Endothelial cell of umbilical vein (primary cell): ENCODE results near the gene POFUT2. TPM values are rescaled to one million over a fixed set of nuclear protein-coding genes. Genes with fewer than 3 reads are reported as not detected.

Experiments
- BruUV-seq: library from RNA; stranded (reverse); fragments of 400-500 nt; replicated peaks from 2 replicates; lab custom pipeline; 2021; lab: Mats Ljungman, UMichigan
- CTCF ChIA-PET: fragments of 300-600, 350-600 bp; sonication (Branson Sonifier 250); formaldehyde crosslinking; loops from one replicate; lab custom pipeline; 2021; ENCODE audit warnings: antibody characterized with exemption, inconsistent platforms; lab: Charles Lee
- POLR2A ChIA-PET: fragments of 300-600, 350-600 bp; sonication (Branson Sonifier 250); formaldehyde crosslinking; loops from one replicate; lab custom pipeline; 2021; ENCODE audit warnings: antibody characterized with exemption, inconsistent platforms; lab: Charles Lee
- DNase-seq: peaks from one replicate; pipeline ENCODE4 v3.0.0-alpha.2; 2011; ENCODE audit warnings: low read depth, low spot score
- FAIRE-seq: peaks from 2 replicates; lab custom pipeline; 2011; peaks lifted over from hg19 to GRCh38; lab: Jason Lieb, UNC
- H2AFZ ChIP-seq: 2 replicates; pipeline ENCODE4 v1.6.0; 2012; ENCODE audit warnings: low read depth, low read length, control low read depth, inconsistent platforms
- H3K27ac ChIP-seq: 2 replicates; pipeline ENCODE4 v1.5.1; 2011; ENCODE audit warnings: low read depth, mild to moderate bottlenecking, control low read depth, low read length, moderate library complexity; ENCODE audit not compliant: insufficient read depth
- H3K27me3 ChIP-seq, 2 experiments: 2 replicates each; pipeline versions ENCODE4 v1.6.0 to v1.6.1; 2011; ENCODE audit warnings: low read length in 2 of 2, mixed read lengths in 1 of 2; ENCODE audit not compliant: control insufficient read depth in 2 of 2, insufficient read depth in 2 of 2
- H3K36me3 ChIP-seq, 2 experiments: 2 replicates in 1 of 2; 3 replicates in 1 of 2; pipeline ENCODE4 v1.5.1; 2011; ENCODE audit warnings: low read length in 2 of 2, mild to moderate bottlenecking in 1 of 2, moderate library complexity in 1 of 2; ENCODE audit not compliant: control insufficient read depth in 2 of 2, insufficient read depth in 2 of 2; ENCODE audit errors: extremely low read depth in 1 of 2
- H3K4me1 ChIP-seq: 3 replicates; pipeline ENCODE4 v1.5.1; 2011; ENCODE audit warnings: mild to moderate bottlenecking, low read length; ENCODE audit not compliant: control insufficient read depth, insufficient read depth; ENCODE audit errors: extremely low read depth
- H3K4me2 ChIP-seq: 2 replicates; pipeline ENCODE4 v1.6.1; 2011; ENCODE audit warnings: low read length, control low read depth, mixed read lengths; ENCODE audit not compliant: insufficient read depth
- H3K4me3 ChIP-seq, 3 experiments: fragments of 200-600 bp in 1 of 3; sonication (generic), shearing (Covaris generic) in 1 of 3; replicated peaks in 1 of 3; 2 replicates each; pipeline ENCODE4 v1.5.1; 2011 to 2016; ENCODE audit warnings: control low read depth in 3 of 3, low read length in 3 of 3, mild to moderate bottlenecking in 2 of 3, inconsistent platforms in 1 of 3, low read depth in 1 of 3, moderate library complexity in 1 of 3; ENCODE audit not compliant: insufficient read depth in 1 of 3
- H3K79me2 ChIP-seq: 2 replicates; pipeline ENCODE4 v1.6.0; 2012; ENCODE audit warnings: low read length, inconsistent platforms; ENCODE audit not compliant: control insufficient read depth, insufficient read depth
- H3K9ac ChIP-seq: replicated peaks from 2 replicates; pipeline ENCODE3; 2011; ENCODE audit warnings: low read length, control low read depth; ENCODE audit not compliant: insufficient read depth; ENCODE audit errors: extremely low read depth
- H3K9me1 ChIP-seq: replicated peaks from 3 replicates; pipeline ENCODE4 v1.6.0; 2011; ENCODE audit warnings: mild to moderate bottlenecking, low read length; ENCODE audit not compliant: control insufficient read depth, insufficient read depth; ENCODE audit errors: extremely low read depth
- H3K9me3 ChIP-seq: replicated peaks from 2 replicates; pipeline ENCODE4 v1.5.1; 2012; ENCODE audit warnings: low read length, inconsistent platforms; ENCODE audit not compliant: control insufficient read depth, insufficient read depth
- H4K20me1 ChIP-seq: replicated peaks from 2 replicates; pipeline ENCODE3; 2011; ENCODE audit warnings: mild to moderate bottlenecking, low read length; ENCODE audit not compliant: control insufficient read depth, insufficient read depth; ENCODE audit errors: extremely low read depth
- EZH2 ChIP-seq: IDR thresholded peaks from 2 replicates; pipeline ENCODE4 v1.6.1; 2012; ENCODE audit warnings: borderline replicate concordance, low read depth, mild to moderate bottlenecking, moderate library complexity, low read length, inconsistent platforms; ENCODE audit not compliant: severe bottlenecking
- FOS ChIP-seq: IDR thresholded peaks from 2 replicates; pipeline ENCODE4 v1.6.1; 2011; ENCODE audit warnings: mild to moderate bottlenecking, low read length, moderate library complexity, borderline replicate concordance; ENCODE audit not compliant: insufficient read depth
- GATA2 ChIP-seq: IDR thresholded peaks from 2 replicates; pipeline ENCODE4 v1.7.0; 2011; ENCODE audit warnings: low read depth, mild to moderate bottlenecking, moderate library complexity, mixed read lengths, low read length; ENCODE audit not compliant: insufficient read length, insufficient read depth
- JUN ChIP-seq: IDR thresholded peaks from 2 replicates; pipeline ENCODE4 v1.6.1; 2011; ENCODE audit warnings: borderline replicate concordance, low read depth; ENCODE audit not compliant: insufficient read length, insufficient read depth
- MYC ChIP-seq: IDR thresholded peaks from one replicate; pipeline ENCODE4 v1.6.1; 2011; ENCODE audit warnings: mild to moderate bottlenecking, low read depth, low read length
- POLR2A ChIP-seq: IDR thresholded peaks from 2 replicates; pipeline ENCODE4 v1.6.1; 2012; ENCODE audit warnings: low read depth, mild to moderate bottlenecking, control low read depth, low read length
- POLR2AphosphoS5 ChIP-seq: IDR thresholded peaks from 2 replicates; pipeline ENCODE4 v1.6.1; 2012; ENCODE audit warnings: low read depth, mild to moderate bottlenecking, control low read depth, low read length, moderate library complexity; ENCODE audit not compliant: insufficient read depth
- dilution Hi-C: fragments of 300-500 bp; cut with MboI; formaldehyde crosslinking; loops from one replicate; pipeline ENCODE4 v1.15.0; 2019; ENCODE audit warnings: low sequenced_read_pairs; ENCODE audit not compliant: extremely low pct_ligation_motif_present
- intact Hi-C: fragments of 100-400 bp; cut with micrococcal nuclease; formaldehyde crosslinking; loops from one replicate; pipeline ENCODE4 v1.10.0; 2022
- polyA plus RNA-seq, 4 experiments: library from polyadenylated mRNA; depleted of rRNA in 3 of 4; stranded (reverse) in 3 of 4; unstranded in 1 of 4; fragments of >200 nt; gene quantifications; 2 replicates each; pipeline versions ENCODE4 v1.2.1 to v1.2.3, GENCODE V29; 2011 to 2012; ENCODE audit warnings: missing spikeins in 1 of 4
- total RNA-seq: library from RNA; stranded (reverse); gene quantifications from 2 replicates; pipeline ENCODE4 v1.2.3, GENCODE V29; 2021
- TF ChIP-seq, protein P1 (sequence below), 2 donors: IDR thresholded peaks; 1 replicate in 1 of 2; 2 replicates in 1 of 2; pipeline ENCODE4 v1.5.1; 2011; ENCODE audit warnings: low read length in 2 of 2, mild to moderate bottlenecking in 2 of 2, moderate library complexity in 2 of 2, control low read depth in 1 of 2, inconsistent platforms in 1 of 2, low read depth in 1 of 2; ENCODE audit not compliant: insufficient read depth in 1 of 2; ENCODE audit errors: extremely low read depth in 1 of 2
- TF ChIP-seq, protein P2 (sequence below): IDR thresholded peaks from 2 replicates; pipeline ENCODE4 v1.6.1; 2011; ENCODE audit not compliant: insufficient read depth, insufficient read length

Gene POFUT2
- total and polyA plus RNA-seq, 2 donors (not counting 3 experiments of a cell fraction or from before 2014, with no cell fraction given): 30.7 to 47.5 TPM

DNA sequence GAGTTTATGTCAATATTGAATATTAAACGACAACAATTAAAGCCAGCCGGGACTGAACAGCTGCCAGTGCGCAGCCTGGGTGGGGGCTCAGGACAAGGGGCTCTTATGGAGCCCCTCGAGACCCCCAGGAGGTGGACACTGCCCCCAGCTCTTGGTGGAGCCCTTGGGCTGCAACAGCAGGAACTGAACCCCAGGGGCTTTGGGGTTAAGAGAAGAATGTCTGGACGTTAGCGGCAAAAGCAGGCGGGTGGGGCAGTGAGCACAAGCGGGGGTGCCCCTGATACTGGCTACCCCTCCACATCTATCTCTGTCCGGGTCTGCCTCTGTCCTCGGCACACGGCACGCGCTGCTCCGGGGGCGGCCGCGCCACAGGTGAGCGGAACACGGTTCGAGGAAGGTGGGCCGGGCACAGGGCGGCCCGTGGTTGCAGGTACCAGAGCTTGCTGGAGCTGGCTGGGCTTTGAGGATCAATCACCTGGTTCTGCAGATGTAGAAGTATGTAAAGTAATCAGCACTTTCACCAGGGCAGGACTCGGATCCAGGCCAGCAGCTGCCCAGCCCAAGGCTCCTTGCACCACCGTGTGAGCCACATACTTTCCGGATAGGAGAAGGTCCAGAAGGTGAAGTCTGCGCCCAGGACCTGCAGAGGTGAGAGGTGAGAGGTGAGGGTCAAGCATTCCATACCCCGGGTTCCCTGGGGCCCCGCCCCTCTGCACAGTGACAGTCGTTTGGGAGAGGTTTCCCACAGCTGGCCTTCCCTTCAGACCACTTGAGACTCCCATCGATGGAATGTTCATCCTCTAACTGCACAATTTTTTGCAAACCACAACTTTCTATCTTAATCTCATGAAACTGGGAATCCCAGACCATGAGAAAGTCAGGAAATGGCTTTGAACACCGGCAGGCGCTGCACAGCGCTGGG lies 12.4 kb upstream of the POFUT2 start:
- no TSS peak for BruUV-seq
- dilution Hi-C loops: no loop called here

More for the DNA sequence above, 12.4 kb upstream of the POFUT2 start:
- H3K9me3 ChIP-seq: no peaks in the 10 kb centered on the region
- H3K9ac ChIP-seq: no peak overlapping the region
- CTCF ChIA-PET: interaction anchor here (4.2 kb wide), 1 partner anchor 9 kb away, joined by 20 read pairs; no protein-coding TSS in a partner anchor
- no peak overlapping the region for H3K4me2 ChIP-seq
- POLR2A ChIA-PET: no interaction called here
- H3K27ac ChIP-seq: no peak overlapping the region
- FAIRE-seq (no peak), DNase-seq (no peak)
- intact Hi-C loops: no loop called here
- no peak overlapping the region for H3K4me3 ChIP-seq
- no peaks in the 10 kb centered on the region for H3K9me1 ChIP-seq
- no peak overlapping the region for H2AFZ ChIP-seq
- H3K36me3 ChIP-seq: no peaks in the 10 kb centered on the region
- TF ChIP-seq, protein P1, sequence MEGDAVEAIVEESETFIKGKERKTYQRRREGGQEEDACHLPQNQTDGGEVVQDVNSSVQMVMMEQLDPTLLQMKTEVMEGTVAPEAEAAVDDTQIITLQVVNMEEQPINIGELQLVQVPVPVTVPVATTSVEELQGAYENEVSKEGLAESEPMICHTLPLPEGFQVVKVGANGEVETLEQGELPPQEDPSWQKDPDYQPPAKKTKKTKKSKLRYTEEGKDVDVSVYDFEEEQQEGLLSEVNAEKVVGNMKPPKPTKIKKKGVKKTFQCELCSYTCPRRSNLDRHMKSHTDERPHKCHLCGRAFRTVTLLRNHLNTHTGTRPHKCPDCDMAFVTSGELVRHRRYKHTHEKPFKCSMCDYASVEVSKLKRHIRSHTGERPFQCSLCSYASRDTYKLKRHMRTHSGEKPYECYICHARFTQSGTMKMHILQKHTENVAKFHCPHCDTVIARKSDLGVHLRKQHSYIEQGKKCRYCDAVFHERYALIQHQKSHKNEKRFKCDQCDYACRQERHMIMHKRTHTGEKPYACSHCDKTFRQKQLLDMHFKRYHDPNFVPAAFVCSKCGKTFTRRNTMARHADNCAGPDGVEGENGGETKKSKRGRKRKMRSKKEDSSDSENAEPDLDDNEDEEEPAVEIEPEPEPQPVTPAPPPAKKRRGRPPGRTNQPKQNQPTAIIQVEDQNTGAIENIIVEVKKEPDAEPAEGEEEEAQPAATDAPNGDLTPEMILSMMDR (IDR thresholded peaks at IDR 0.05; ENCODE audit: extremely low read depth in 1 of 2, insufficient read depth in 1 of 2, low read depth in 1 of 2, low read length in 2 of 2): no peak
- TF ChIP-seq FOS (no peak), POLR2AphosphoS5 (no peak), POLR2A (no peak), EZH2 (no peak), MYC (no peak), GATA2 (no peak), JUN (no peak)
- TF ChIP-seq, protein P2, sequence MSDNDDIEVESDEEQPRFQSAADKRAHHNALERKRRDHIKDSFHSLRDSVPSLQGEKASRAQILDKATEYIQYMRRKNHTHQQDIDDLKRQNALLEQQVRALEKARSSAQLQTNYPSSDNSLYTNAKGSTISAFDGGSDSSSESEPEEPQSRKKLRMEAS: no peak
- no peaks in the 10 kb centered on the region for H4K20me1 ChIP-seq
- H3K4me1 ChIP-seq: peaks cover 14% of the 10 kb centered on the region
- no peaks in the 10 kb centered on the region for H3K27me3 ChIP-seq
- peaks cover 9% of the 10 kb centered on the region for H3K79me2 ChIP-seq
